K562 (cell line): ENCODE results near the gene TRMT112. TPM values are rescaled to one million over a fixed set of nuclear protein-coding genes. Genes with fewer than 3 reads are reported as not detected.

Source experiments
- CC2D1A ChIP-seq: fragments of 450-650 bp; IDR thresholded peaks from 2 replicates; pipeline ENCODE4 v1.6.1; 2017; ENCODE audit warnings: mild to moderate bottlenecking
- DMBX1 ChIP-seq: fragments of 250-450 bp; sonication (Bioruptor Pico); IDR thresholded peaks from 2 replicates; pipeline ENCODE4 v1.8.0; 2022; ENCODE audit warnings: inconsistent platforms, mild to moderate bottlenecking, moderate library complexity, borderline replicate concordance
- KAT8 ChIP-seq: fragments of 450-650 bp; IDR thresholded peaks from 2 replicates; pipeline ENCODE4 v1.6.1; 2016; ENCODE audit warnings: low read depth, mild to moderate bottlenecking
- KDM4B ChIP-seq, 2 experiments: fragments of 450-650 bp in 1 of 2; sonication (generic) in 1 of 2; IDR thresholded peaks; 2 replicates each; pipeline ENCODE4 v1.6.1; 2016 to 2017; ENCODE audit warnings: borderline replicate concordance in 2 of 2, antibody characterized with exemption in 1 of 2, low read depth in 1 of 2, mild to moderate bottlenecking in 1 of 2
- NCOA6 ChIP-seq: fragments of 450-650 bp; IDR thresholded peaks from 2 replicates; pipeline ENCODE4 v1.6.1; 2017; ENCODE audit warnings: mild to moderate bottlenecking
- NR2F6 ChIP-seq: fragments of 450-650 bp; formaldehyde crosslinking; IDR thresholded peaks from 2 replicates; pipeline ENCODE4 v1.4.0; 2020; ENCODE audit warnings: mild to moderate bottlenecking
- NR3C1 ChIP-seq: sonication (generic); formaldehyde crosslinking; IDR thresholded peaks from 2 replicates; pipeline ENCODE4 v1.8.1; 2022; ENCODE audit warnings: missing genetic modification reagents
- POLR2B ChIP-seq: fragments of 450-650 bp; IDR thresholded peaks from 2 replicates; pipeline ENCODE4 v1.6.1; 2018; ENCODE audit warnings: low read depth; ENCODE audit not compliant: partially characterized antibody
- RBBP5 ChIP-seq: fragments of 200-600 bp; sonication (generic); IDR thresholded peaks from 2 replicates; pipeline ENCODE4 v1.6.1; 2012; ENCODE audit warnings: borderline replicate concordance, mild to moderate bottlenecking, low read length, control low read depth, inconsistent platforms; ENCODE audit not compliant: insufficient read depth, poor library complexity, severe bottlenecking
- RFX5 ChIP-seq: IDR thresholded peaks from 2 replicates; pipeline ENCODE4 v1.6.1; 2011; ENCODE audit warnings: low read depth, mild to moderate bottlenecking, improper control_type of control experiment, low read length
- SIX5 ChIP-seq, 2 experiments: IDR thresholded peaks; 2 replicates each; pipeline ENCODE4 v1.6.1; 2011; ENCODE audit warnings: low read length in 2 of 2, borderline replicate concordance in 1 of 2, low read depth in 1 of 2, mild to moderate bottlenecking in 1 of 2, moderate library complexity in 1 of 2; ENCODE audit not compliant: insufficient read depth in 1 of 2
- SNIP1 ChIP-seq: fragments of 450-650 bp; IDR thresholded peaks from 2 replicates; pipeline ENCODE4 v1.7.1; 2017; ENCODE audit warnings: low read depth, mild to moderate bottlenecking
- SREBF1 ChIP-seq: fragments of 150-350 bp; IDR thresholded peaks from 2 replicates; pipeline ENCODE4 v1.6.1; 2014; ENCODE audit warnings: antibody characterized with exemption, low read depth, low read length, borderline replicate concordance
- SRSF1 ChIP-seq: fragments of 200-400 bp; formaldehyde crosslinking; IDR thresholded peaks from 2 replicates; pipeline ENCODE4 v1.6.1; 2017; ENCODE audit warnings: mild to moderate bottlenecking, low read depth, low read length, moderate library complexity
- STAT5B ChIP-seq: fragments of 250-450 bp; sonication (Bioruptor Pico); IDR thresholded peaks from 2 replicates; pipeline ENCODE4 v1.8.0; 2021; ENCODE audit warnings: mild to moderate bottlenecking, inconsistent platforms
- ZNF124 ChIP-seq: sonication (generic); formaldehyde crosslinking; IDR thresholded peaks from 2 replicates; pipeline ENCODE4 v1.8.1; 2022; ENCODE audit warnings: missing genetic modification reagents
- ZNF146 ChIP-seq: IDR thresholded peaks from one replicate; pipeline ENCODE4 v1.6.1; 2018; ENCODE audit warnings: missing compliant biosample characterization; ENCODE audit not compliant: unreplicated experiment
- ZNF431 ChIP-seq: sonication (generic); formaldehyde crosslinking; IDR thresholded peaks from 2 replicates; pipeline ENCODE4 v1.8.0; 2022; ENCODE audit warnings: mild to moderate bottlenecking, missing genetic modification reagents
- ZNF584 ChIP-seq: fragments of 200-800 bp; sonication (Bioruptor generic); IDR thresholded peaks from 2 replicates; pipeline ENCODE4 v1.6.1; 2016; ENCODE audit warnings: low read depth, mild to moderate bottlenecking, missing genetic modification characterization, missing compliant biosample characterization
- ZNF586 ChIP-seq: fragments of 450-650 bp; formaldehyde crosslinking; conservative IDR thresholded peaks from 2 replicates; pipeline ENCODE4 v1.4.0; 2020; ENCODE audit warnings: mild to moderate bottlenecking, moderate library complexity
- ZNF589 ChIP-seq: fragments of 200-800 bp; sonication (Bioruptor generic); IDR thresholded peaks from 2 replicates; pipeline ENCODE4 v1.6.1; 2016; ENCODE audit warnings: low read depth, missing genetic modification characterization, missing compliant biosample characterization
- ZNF668 ChIP-seq: fragments of 250-450 bp; sonication (Bioruptor Pico); IDR thresholded peaks from 2 replicates; pipeline ENCODE4 v1.8.0; 2022; ENCODE audit warnings: mild to moderate bottlenecking, inconsistent platforms
- polyA plus RNA-seq, 8 experiments: library from polyadenylated mRNA; depleted of rRNA in 4 of 8; stranded (reverse) in 5 of 8; unstranded in 3 of 8; fragments of >200 nt; fragmentation: Nextera tagmentation in 2 of 8; fragmentation: Illumina TruSeq in 1 of 8; extraction: Ambion mirVana in 2 of 8; extraction: Trizol in 1 of 8; gene quantifications; 2 replicates each; pipeline versions ENCODE4 v1.2.1 to v1.2.3, GENCODE V29; 2011 to 2014; ENCODE audit warnings: inconsistent platforms in 1 of 8, missing spikeins in 1 of 8
- total RNA-seq, 7 experiments: library from RNA; depleted of rRNA in 6 of 7; stranded (reverse); fragments of >200 nt in 6 of 7; fragmentation: Illumina TruSeq in 2 of 7; extraction: Trizol in 2 of 7; gene quantifications; 2 replicates each; pipeline versions ENCODE4 v1.2.1 to v1.2.3, GENCODE V29; 2011 to 2021; ENCODE audit warnings: low replicate concordance in 1 of 7
- TF ChIP-seq, protein P1 (sequence below): fragments of 450-650 bp; formaldehyde crosslinking; IDR thresholded peaks from 2 replicates; pipeline ENCODE4 v1.4.0; 2020; ENCODE audit warnings: mild to moderate bottlenecking, moderate library complexity

The TRMT112 gene
- total and polyA plus RNA-seq, 9 of the 15 experiments (the other 6 are each of a cell fraction or from before 2014, with no cell fraction given), result 162 to 444 (median 300) TPM

DNA sequence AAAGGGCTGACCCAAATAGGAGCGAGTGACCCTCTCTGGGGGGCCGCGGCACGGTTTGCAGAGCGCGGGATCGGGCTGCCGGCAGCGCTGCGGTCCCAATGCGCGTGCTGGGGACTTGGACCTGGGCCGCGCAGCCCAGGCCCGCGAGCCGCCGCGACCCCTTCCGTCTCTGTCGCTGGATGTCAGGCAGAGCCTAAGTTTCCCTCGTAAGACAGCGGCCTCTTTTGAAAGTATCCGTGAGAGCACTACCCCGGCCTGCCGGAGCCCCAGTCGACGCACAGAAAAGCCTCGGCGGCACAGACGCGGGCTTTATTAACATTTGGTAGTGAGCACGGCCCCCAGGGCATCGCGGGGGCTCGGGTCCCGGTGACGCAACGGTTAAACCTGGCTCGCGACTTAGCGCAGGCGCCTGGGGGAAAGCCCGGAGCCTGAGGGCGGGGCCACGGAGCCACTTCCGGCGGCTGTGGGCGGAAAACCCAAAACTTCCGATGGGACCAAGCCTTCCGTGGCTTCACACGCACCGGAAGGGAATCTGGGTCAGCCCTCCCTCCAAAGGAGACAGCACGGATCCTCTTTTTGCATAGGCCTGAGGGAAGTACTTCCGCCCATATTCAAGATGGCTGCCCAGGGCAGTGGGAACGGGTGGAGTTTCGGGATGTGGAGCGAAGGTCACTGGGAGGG, 47.7 kb downstream of the TRMT112 start (continued):
- TF ChIP-seq ZNF584 (CRISPR knock-in tag), result peak; percentile 71; the same call in 1 of the 2 replicates
- TF ChIP-seq NCOA6, result no peak
- peak; percentile 69; the same call in 1 of the 2 replicates for TF ChIP-seq NR2F6
- TF ChIP-seq ZNF589, result no peak; the same call in 1 of the 2 replicates
- TF ChIP-seq ZNF146 (CRISPR knock-in tag), result no peak
- no peak for TF ChIP-seq ZNF586 (CRISPR knock-in tag)
- TF ChIP-seq ZNF124 (CRISPR knock-in tag), result no peak
- peak; percentile 63 for TF ChIP-seq POLR2B
- TF ChIP-seq NR3C1 (CRISPR knock-in tag), result no peak
- peak; percentile 76; the same call in 1 of the 2 replicates for TF ChIP-seq SRSF1
- no peak for TF ChIP-seq SNIP1
- TF ChIP-seq RFX5, result 0 out of 2 replicates have a peak, but pooled peaks have one; percentile 12
- TF ChIP-seq CC2D1A, result no peak
- TF ChIP-seq DMBX1, result no peak
- TF ChIP-seq RBBP5, result peak; percentile 8
- no peak for TF ChIP-seq ZNF431 (CRISPR knock-in tag)
- no peak for TF ChIP-seq KAT8
- TF ChIP-seq, protein P1, sequence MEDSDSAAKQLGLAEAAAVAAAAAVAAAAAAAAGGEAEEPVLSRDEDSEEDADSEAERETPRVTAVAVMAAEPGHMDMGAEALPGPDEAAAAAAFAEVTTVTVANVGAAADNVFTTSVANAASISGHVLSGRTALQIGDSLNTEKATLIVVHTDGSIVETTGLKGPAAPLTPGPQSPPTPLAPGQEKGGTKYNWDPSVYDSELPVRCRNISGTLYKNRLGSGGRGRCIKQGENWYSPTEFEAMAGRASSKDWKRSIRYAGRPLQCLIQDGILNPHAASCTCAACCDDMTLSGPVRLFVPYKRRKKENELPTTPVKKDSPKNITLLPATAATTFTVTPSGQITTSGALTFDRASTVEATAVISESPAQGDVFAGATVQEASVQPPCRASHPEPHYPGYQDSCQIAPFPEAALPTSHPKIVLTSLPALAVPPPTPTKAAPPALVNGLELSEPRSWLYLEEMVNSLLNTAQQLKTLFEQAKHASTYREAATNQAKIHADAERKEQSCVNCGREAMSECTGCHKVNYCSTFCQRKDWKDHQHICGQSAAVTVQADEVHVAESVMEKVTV (CRISPR knock-in tag), result peak; percentile 33
- TF ChIP-seq SIX5 (IDR thresholded peaks at IDR 0.05; ENCODE audit: borderline replicate concordance in 1 of 2, insufficient read depth in 1 of 2, low read depth in 1 of 2, low read length in 2 of 2), result peak; percentile 92 to 95
- peak in 1 of 2 experiments; percentile 97; a peak in 2 of 4 replicates for TF ChIP-seq KDM4B (IDR thresholded peaks at IDR 0.05; ENCODE audit: borderline replicate concordance in 2 of 2, low read depth in 1 of 2)
- no peak for TF ChIP-seq ZNF668 (CRISPR knock-in tag)
- TF ChIP-seq STAT5B (CRISPR knock-in tag), result no peak
- 0 out of 2 replicates have a peak, but pooled peaks have one; percentile 63 for TF ChIP-seq SREBF1
